MM.1S (cell line): ENCODE data around the gene ZFR.
"Not testable (repeated sequence)": the region's sequence is repeated elsewhere in the genome, so short reads cannot be mapped to it uniquely, and the experiment has no call there.

Experiments used
- DNase-seq: peaks from one replicate; pipeline ENCODE4 v3.0.0-alpha.2; 2015
- H2AFZ ChIP-seq: fragments of 300-600 bp; sonication (generic); 2 replicates; pipeline ENCODE4 v1.6.0; 2016; ENCODE audit warnings: antibody characterized with exemption, low read length
- H3F3A ChIP-seq: fragments of 300-600 bp; sonication (generic); 2 replicates; pipeline ENCODE4 v1.6.1; 2016; ENCODE audit warnings: mild to moderate bottlenecking, antibody characterized with exemption, low read length, moderate library complexity, mixed read lengths; ENCODE audit not compliant: insufficient read depth
- H3K27ac ChIP-seq: fragments of 300-600 bp; sonication (generic); 2 replicates; pipeline ENCODE4 v1.5.1; 2016; ENCODE audit warnings: mild to moderate bottlenecking, low read length
- H3K27me3 ChIP-seq: fragments of 300-600 bp; sonication (generic); replicated peaks from 2 replicates; pipeline ENCODE4 v1.6.0; 2016; ENCODE audit warnings: low read length; ENCODE audit not compliant: insufficient read depth
- H3K36me3 ChIP-seq: fragments of 300-600 bp; sonication (generic); replicated peaks from 2 replicates; pipeline ENCODE4 v1.6.1; 2016; ENCODE audit warnings: mild to moderate bottlenecking, low read length, mixed read lengths; ENCODE audit not compliant: insufficient read depth
- H3K4me1 ChIP-seq: fragments of 300-600 bp; sonication (generic); 2 replicates; pipeline ENCODE4 v1.6.1; 2016; ENCODE audit warnings: low read length, mixed read lengths
- H3K4me2 ChIP-seq: fragments of 300-600 bp; sonication (generic); 2 replicates; pipeline ENCODE4 v1.6.0; 2016; ENCODE audit warnings: low read depth, low read length
- H3K4me3 ChIP-seq: fragments of 300-600 bp; sonication (generic); 2 replicates; pipeline ENCODE4 v1.5.1; 2016; ENCODE audit warnings: low read length, mixed read lengths
- H3K79me2 ChIP-seq: fragments of 300-600 bp; sonication (generic); 2 replicates; pipeline ENCODE4 v1.6.1; 2016; ENCODE audit warnings: mixed run types, low read length, mixed read lengths
- H3K9ac ChIP-seq: fragments of 300-600 bp; sonication (generic); 2 replicates; pipeline ENCODE4 v1.6.1; 2016; ENCODE audit warnings: low read length, mixed read lengths
- H3K9me2 ChIP-seq: fragments of 300-600 bp; sonication (generic); replicated peaks from 2 replicates; pipeline ENCODE4 v1.6.1; 2016; ENCODE audit warnings: mild to moderate bottlenecking, low read length, mixed read lengths; ENCODE audit not compliant: insufficient read depth
- H3K9me3 ChIP-seq: fragments of 300-600 bp; sonication (generic); replicated peaks from 2 replicates; pipeline ENCODE4 v1.6.1; 2016; ENCODE audit warnings: mild to moderate bottlenecking, low read length, mixed read lengths; ENCODE audit not compliant: insufficient read depth
- H4K20me1 ChIP-seq: fragments of 300-600 bp; sonication (generic); 2 replicates; pipeline ENCODE4 v1.6.1; 2016; ENCODE audit warnings: mild to moderate bottlenecking, low read length, moderate library complexity, mixed read lengths; ENCODE audit not compliant: insufficient read depth
- EZH2 ChIP-seq: fragments of 300-600 bp; sonication (generic); optimal IDR thresholded peaks from 2 replicates; pipeline ENCODE3; 2017; ENCODE audit warnings: low read depth, mild to moderate bottlenecking, antibody characterized with exemption, low read length, mixed read lengths
- EZH2phosphoT487 ChIP-seq: fragments of 300-600 bp; sonication (generic); IDR thresholded peaks from 2 replicates; pipeline ENCODE4 v1.6.1; 2018; ENCODE audit warnings: antibody characterized with exemption, low read length
- TF ChIP-seq, protein P1 (sequence below): fragments of 300-600 bp; sonication (generic); IDR thresholded peaks from 2 replicates; pipeline ENCODE4 v1.5.1; 2016; ENCODE audit warnings: antibody characterized with exemption, low read length, mixed read lengths

The ZFR gene

GRCh38 chr5:32369032-32369431 is 75.5 kb downstream of the ZFR start:
- H3K4me1 ChIP-seq: no peaks in the 10 kb centered on the region
- H3K4me3 ChIP-seq: no peak overlapping the region
- DNase-seq: no peak
- TF ChIP-seq EZH2 (no peak), EZH2phosphoT487 (no peak)
- TF ChIP-seq, protein P1, sequence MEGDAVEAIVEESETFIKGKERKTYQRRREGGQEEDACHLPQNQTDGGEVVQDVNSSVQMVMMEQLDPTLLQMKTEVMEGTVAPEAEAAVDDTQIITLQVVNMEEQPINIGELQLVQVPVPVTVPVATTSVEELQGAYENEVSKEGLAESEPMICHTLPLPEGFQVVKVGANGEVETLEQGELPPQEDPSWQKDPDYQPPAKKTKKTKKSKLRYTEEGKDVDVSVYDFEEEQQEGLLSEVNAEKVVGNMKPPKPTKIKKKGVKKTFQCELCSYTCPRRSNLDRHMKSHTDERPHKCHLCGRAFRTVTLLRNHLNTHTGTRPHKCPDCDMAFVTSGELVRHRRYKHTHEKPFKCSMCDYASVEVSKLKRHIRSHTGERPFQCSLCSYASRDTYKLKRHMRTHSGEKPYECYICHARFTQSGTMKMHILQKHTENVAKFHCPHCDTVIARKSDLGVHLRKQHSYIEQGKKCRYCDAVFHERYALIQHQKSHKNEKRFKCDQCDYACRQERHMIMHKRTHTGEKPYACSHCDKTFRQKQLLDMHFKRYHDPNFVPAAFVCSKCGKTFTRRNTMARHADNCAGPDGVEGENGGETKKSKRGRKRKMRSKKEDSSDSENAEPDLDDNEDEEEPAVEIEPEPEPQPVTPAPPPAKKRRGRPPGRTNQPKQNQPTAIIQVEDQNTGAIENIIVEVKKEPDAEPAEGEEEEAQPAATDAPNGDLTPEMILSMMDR: no peak
- H3K79me2 ChIP-seq: no peaks in the 10 kb centered on the region
- no peaks in the 10 kb centered on the region for H3K9me3 ChIP-seq
- H3F3A ChIP-seq: no peaks in the 10 kb centered on the region
- H3K4me2 ChIP-seq: no peak overlapping the region
- no peaks in the 10 kb centered on the region; the same call in 1 of the 2 replicates for H3K36me3 ChIP-seq
- H2AFZ ChIP-seq: no peak overlapping the region
- no peaks in the 10 kb centered on the region for H4K20me1 ChIP-seq
- no peaks in the 10 kb centered on the region for H3K27me3 ChIP-seq
- no peak overlapping the region for H3K27ac ChIP-seq
- H3K9me2 ChIP-seq: no peaks in the 10 kb centered on the region
- no peak overlapping the region for H3K9ac ChIP-seq

DNA sequence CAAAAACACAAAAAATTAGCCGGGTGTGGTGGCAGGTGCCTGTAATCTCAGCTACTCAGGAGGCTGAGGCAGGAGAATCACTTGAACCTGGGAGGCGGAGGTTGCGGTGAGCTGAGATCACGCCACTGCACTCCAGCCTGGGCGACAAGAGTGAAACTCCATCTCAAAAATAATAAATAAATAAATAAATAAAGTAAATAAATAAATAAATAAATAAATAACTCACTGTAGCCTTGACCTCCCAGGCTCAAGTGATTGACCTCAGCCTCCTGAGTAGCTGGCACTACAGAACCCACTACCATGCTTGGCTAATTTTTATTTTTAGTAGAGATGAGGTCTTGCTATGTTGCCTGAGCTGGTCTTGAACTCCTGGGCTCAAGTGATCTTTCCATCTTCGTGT is 77.3 kb downstream of the ZFR start:
- H3K27me3 ChIP-seq, H4K20me1 ChIP-seq, H3K9ac ChIP-seq, H3K27ac ChIP-seq, DNase-seq, H3K4me1 ChIP-seq, H3K36me3 ChIP-seq, H3K9me2 ChIP-seq, H3K4me3 ChIP-seq, H3K4me2 ChIP-seq, H2AFZ ChIP-seq, H3K79me2 ChIP-seq, H3K9me3 ChIP-seq, H3F3A ChIP-seq: not testable (repeated sequence)

DNA sequence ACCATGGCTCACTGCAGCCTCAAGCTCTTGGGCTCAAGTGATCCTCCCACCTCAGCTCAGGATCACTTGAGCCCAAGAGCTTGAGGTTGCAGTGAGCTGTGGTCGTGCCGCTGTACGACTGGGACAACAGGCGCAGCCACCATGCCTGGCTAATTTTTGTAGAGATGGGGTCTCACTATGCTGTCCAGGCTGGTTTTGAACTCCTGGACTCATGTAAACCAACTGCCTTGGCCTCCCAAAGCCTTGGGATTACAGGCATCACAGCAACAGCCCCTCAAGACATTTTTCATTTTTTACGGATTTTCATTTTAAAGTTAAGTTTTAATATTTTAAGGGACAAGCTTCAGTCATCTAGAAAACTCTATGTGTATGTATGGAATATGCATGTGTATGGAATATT is 78.9 kb downstream of the ZFR start:
- Histone ChIP-seq H3K9ac (no peak overlapping the region), H3F3A (no peaks in the 10 kb centered on the region), H3K9me3 (no peaks in the 10 kb centered on the region), H3K4me2 (no peak overlapping the region), H3K4me3 (no peak overlapping the region), H3K36me3 (no peaks in the 10 kb centered on the region; the same call in 1 of the 2 replicates), H3K4me1 (no peaks in the 10 kb centered on the region), H3K27ac (no peak overlapping the region), H3K27me3 (no peaks in the 10 kb centered on the region), H3K79me2 (no peaks in the 10 kb centered on the region), H3K9me2 (no peaks in the 10 kb centered on the region), H2AFZ (no peak overlapping the region), H4K20me1 (no peaks in the 10 kb centered on the region)
- TF ChIP-seq, protein P1: no peak
- TF ChIP-seq EZH2 (no peak), EZH2phosphoT487 (no peak)
- DNase-seq: no peak

DNA sequence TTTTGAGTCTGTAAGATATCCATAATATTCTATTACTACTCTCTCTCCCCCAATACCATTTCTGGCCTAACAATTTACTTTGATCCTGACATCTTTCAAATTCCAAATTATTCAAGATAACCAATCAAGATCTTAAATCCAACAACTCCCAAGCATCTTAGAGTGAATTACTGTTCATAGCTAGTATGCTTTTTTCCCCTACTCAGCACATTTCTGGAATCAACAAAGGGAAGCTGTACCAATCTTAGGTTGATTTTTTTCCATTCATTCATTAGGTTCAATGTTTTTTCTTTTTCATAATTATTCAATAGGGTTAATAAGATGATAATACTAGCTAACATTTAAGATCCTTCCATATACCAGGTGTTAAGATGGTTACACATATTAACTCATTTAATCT is 81.5 kb downstream of the ZFR start:
- no peak overlapping the region for H3K9ac ChIP-seq
- no peak overlapping the region for H3K4me3 ChIP-seq
- H3K4me1 ChIP-seq: no peaks in the 10 kb centered on the region
- H3K9me2 ChIP-seq: no peaks in the 10 kb centered on the region
- H3K9me3 ChIP-seq: no peaks in the 10 kb centered on the region
- TF ChIP-seq EZH2: no peak
- TF ChIP-seq, protein P1: no peak
- no peaks in the 10 kb centered on the region for H3K27me3 ChIP-seq
- H3K36me3 ChIP-seq: 0 out of 2 replicates have a peak, but pooled peaks cover 6% of the 10 kb centered on the region
- H3F3A ChIP-seq: no peaks in the 10 kb centered on the region
- H3K79me2 ChIP-seq: no peaks in the 10 kb centered on the region
- H3K4me2 ChIP-seq: no peak overlapping the region
- H2AFZ ChIP-seq: no peak overlapping the region
- no peak for DNase-seq
- no peak overlapping the region for H3K27ac ChIP-seq
- H4K20me1 ChIP-seq: no peaks in the 10 kb centered on the region
